ENCODE results near the gene LCE2A.

Gene LCE2A

GRCh38 chr1:152707860-152708259 lies 9.7 kb downstream of the LCE2A start, which contains the start of gene LCE4A:
TSS of gene LCE4A (plus strand) at chr1:152708160. CDS start at chr1:152709076, 916 bp downstream.
- no peak within 1 kb of the TSS for H3K27ac ChIP-seq
- DNase-seq (ENCODE audit: low spot score), result no peak
- ChIA-PET CTCF (no interaction called here), POLR2A (ENCODE audit: low non-redundant PET) (no interaction called here)
- no peak for TF ChIP-seq CTCF (conservative IDR thresholded peaks at IDR 0.05; ENCODE audit: low read depth)

- POLR2A ChIA-PET (ENCODE audit: low non-redundant PET), result no interaction called here
- CTCF ChIA-PET, result interaction anchor here (0.5 kb wide), 1 partner anchor 12 kb away, joined by 3 read pairs; no protein-coding TSS in a partner anchor
- DNase-seq (ENCODE audit: low spot score), result peak; percentile 80
- no peak for TF ChIP-seq CTCF (conservative IDR thresholded peaks at IDR 0.05; ENCODE audit: low read depth)
- H3K27ac ChIP-seq, result no peak overlapping the region
Measured at GRCh38 chr1:152718238-152718637, 20.1 kb downstream of the LCE2A start.

GRCh38 chr1:152725261-152725660 lies 27.1 kb downstream of the LCE2A start:
- no peak for DNase-seq (ENCODE audit: low spot score)
- no peak for TF ChIP-seq CTCF (conservative IDR thresholded peaks at IDR 0.05; ENCODE audit: low read depth)
- no peak overlapping the region for H3K27ac ChIP-seq
- CTCF ChIA-PET, result interaction anchor here (0.6 to 0.7 kb wide), 2 partner anchors 71 to 75 kb away, joined by 3 read pairs; no protein-coding TSS in a partner anchor
- POLR2A ChIA-PET (ENCODE audit: low non-redundant PET), result no interaction called here

GRCh38 chr1:152728986-152729385 lies 30.8 kb downstream of the LCE2A start:
- H3K27ac ChIP-seq, result no peak overlapping the region
- no peak for DNase-seq (ENCODE audit: low spot score)
- ChIA-PET POLR2A (ENCODE audit: low non-redundant PET) (no interaction called here), CTCF (interaction anchor here (0.8 kb wide), 1 partner anchor 29 kb away, joined by 3 read pairs; no protein-coding TSS in a partner anchor)
- no peak for TF ChIP-seq CTCF (conservative IDR thresholded peaks at IDR 0.05; ENCODE audit: low read depth)

GRCh38 chr1:152735648-152736047 lies 37.5 kb downstream of the LCE2A start:
- CTCF ChIA-PET, result interaction anchor here (1.4 kb wide), 1 partner anchor 83 kb away, joined by 6 read pairs; no protein-coding TSS in a partner anchor
- peak; percentile 38 for DNase-seq (ENCODE audit: low spot score)
- no peak; the same call in 1 of the 2 replicates for TF ChIP-seq CTCF (conservative IDR thresholded peaks at IDR 0.05; ENCODE audit: low read depth)
- H3K27ac ChIP-seq, result no peak overlapping the region
- POLR2A ChIA-PET (ENCODE audit: low non-redundant PET), result no interaction called here

- no peak overlapping the region for H3K27ac ChIP-seq
- ChIA-PET CTCF (interaction anchor here (1.0 kb wide), 1 partner anchor 132 kb away, joined by 3 read pairs; no protein-coding TSS in a partner anchor), POLR2A (ENCODE audit: low non-redundant PET) (no interaction called here)
- no peak for TF ChIP-seq CTCF (conservative IDR thresholded peaks at IDR 0.05; ENCODE audit: low read depth)
- no peak for DNase-seq (ENCODE audit: low spot score)
Measured at GRCh38 chr1:152737997-152738396, 39.9 kb downstream of the LCE2A start.
